Measurements from ENCODE around the gene DNAJC18.
"Not testable (repeated sequence)": the region's sequence is repeated elsewhere in the genome, so short reads cannot be mapped to it uniquely, and the experiment has no call there.

Gene DNAJC18

GRCh38 chr5:139402561-139403158, 36.7 kb downstream of the DNAJC18 start:
- DNase-seq = peak; percentile 38 to 49

DNA sequence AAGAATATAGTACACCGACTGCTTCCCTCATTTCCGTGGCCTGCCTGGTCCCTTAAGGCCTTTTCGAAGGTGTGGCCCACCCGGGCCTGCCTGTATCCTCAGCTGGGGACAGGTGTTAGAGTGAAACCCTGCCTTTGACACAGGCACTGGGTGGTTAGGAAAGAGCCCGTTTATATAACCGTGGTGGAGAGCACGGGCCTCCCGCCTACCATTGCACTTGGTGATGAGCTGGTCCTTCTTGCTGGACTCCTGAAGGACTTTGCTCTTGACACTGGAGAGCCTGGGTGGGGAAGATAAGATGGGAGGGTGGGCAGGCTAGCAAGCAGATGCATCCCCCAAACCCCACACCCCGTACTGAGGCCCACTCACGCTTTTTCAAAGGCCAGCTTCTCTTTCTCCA, 37.8 kb downstream of the DNAJC18 start:
- no peak for DNase-seq

GRCh38 chr5:139399501-139400121, 39.7 kb downstream of the DNAJC18 start:
- no peak for DNase-seq

DNA sequence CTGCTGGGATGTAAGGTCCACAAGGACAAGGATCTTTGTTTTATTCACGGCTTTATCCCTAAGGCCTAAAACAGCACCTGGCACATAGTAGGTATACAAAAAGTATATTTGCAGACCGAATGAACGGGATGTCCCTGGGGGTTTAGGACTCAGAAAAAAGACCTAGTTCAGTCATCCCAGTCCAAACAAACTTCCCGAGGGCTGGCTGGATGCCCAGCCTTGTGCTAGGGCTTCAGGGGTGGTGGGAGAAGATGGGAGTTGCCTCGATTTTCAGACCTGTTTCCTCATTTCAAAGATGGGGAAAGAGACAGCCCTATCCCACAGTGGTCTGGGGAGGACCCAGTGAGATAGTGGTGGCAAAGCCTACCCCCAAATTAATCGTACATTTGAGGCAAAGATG, 41.4 kb downstream of the DNAJC18 start:
- DNase-seq = no peak

DNA sequence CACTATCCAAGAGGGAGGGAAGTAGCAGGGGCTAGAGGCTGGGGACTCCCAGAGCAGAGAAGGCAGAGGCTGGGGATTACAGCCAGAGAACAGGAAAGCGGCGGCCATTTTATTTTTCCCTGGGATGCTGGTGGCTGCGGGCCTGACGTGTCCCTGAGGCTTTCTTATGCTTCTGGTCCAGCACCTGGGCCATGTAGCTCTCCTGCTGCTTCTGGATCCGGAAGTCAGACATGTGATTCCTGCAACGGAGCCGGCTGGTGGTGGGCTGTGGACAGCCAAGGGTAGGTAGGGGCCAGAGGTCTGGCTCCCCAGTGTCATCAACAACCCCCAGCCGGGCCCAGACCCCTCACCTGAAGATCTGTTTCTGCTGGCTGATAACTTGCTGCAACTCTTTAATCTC, 42.6 kb downstream of the DNAJC18 start:
- no peak for DNase-seq

GRCh38 chr5:139395844-139396640, 43.3 kb downstream of the DNAJC18 start:
- DNase-seq = no peak

DNA sequence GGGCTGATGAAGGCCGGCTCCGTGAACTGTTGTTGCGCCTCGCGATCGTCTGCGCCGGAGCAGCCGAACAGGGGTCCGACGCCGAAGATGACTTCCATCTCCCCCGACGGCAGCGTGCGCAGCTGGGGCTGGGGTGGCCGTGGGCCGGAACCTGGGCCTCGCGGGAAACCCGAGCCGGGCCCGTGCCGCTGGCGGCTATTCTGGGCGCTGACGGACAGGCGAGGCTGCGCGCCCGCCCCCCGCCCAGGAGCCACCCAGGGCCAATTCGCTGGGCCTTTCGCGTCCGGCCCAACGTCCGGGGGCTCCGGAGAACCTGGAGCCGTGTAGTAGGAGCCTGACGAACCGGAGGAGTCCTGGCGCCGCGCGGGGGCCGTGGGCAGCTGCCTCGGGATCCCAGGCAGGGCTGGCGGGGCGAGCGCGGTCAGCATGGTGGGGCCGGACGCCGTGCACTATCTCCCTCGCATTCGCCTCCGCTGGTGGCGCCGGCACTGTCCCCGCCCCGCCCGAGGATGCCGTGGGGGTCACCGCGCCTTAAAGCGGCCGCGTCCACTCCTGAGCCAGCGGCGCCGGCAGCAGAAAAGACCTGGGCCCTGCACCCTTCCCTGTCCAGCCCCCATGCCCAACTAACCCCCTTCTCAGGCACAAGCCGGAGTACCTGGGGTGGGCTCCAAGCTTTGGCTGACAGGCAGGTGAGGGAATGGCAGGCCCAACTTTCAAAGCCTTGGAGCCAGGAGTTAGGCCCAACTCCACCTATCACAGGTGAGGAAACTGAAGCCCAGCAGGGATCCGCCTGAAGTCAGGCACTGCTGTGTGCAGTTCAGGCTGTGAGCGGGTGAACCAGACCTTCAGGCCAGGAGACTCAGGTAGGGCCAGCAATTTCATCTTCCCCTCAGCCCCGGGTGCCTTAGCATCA, 44.4 kb downstream of the DNAJC18 start, which contains the start of gene PROB1:
PROB1 (minus strand) TSS at position 451 of the 913 bp plus-strand sequence; CDS start at position 428, 23 bp downstream.
- no peak for DNase-seq

- peak; percentile 63 to 69 for DNase-seq
Measured at GRCh38 chr5:139394123-139394653, 45.1 kb downstream of the DNAJC18 start.

GRCh38 chr5:139393497-139394122, 45.7 kb downstream of the DNAJC18 start:
- no peak for DNase-seq

DNA sequence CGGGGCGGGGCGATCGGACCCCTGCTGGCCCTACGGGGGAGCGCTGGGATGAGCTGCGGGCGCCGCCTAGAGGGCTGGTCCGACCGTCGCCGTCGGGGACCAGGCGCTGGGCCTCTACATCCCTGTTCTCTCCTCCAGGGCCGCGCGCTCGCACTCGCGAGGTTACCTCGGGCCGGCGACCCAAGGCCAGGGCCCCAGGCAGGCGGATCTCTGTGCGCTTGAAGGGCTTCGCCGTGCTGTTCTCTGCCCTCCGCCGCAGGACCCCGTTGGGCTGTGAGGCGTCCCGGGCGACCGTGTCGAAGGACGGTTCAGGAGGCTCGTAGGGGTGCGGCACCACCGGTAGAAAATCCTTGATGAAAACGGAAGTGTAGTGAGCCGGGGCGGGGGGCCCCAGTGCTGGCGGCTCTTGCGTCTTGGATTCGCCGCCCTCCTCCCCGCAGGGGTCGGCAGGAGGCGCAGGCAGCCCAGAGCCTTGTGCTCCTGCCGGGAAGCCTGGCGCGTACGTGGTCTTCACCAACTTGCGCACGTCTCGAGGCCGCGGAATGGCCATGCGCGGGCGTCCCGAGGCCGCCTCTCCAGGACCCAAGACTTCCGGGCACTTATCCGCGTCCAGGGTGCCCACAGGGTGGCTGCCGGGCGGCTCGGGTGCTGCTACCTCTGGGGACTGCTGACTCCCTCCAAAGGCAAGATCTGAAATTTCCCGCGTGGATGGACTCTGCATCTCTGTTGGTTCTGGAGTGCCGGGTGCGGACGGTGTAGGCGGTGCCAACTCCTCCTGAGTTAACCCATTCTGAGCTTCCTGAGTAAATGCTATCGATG, 46.4 kb downstream of the DNAJC18 start:
- DNase-seq = peak; percentile 90 to 91

GRCh38 chr5:139392324-139392677, 47.0 kb downstream of the DNAJC18 start:
- DNase-seq = no peak

DNA sequence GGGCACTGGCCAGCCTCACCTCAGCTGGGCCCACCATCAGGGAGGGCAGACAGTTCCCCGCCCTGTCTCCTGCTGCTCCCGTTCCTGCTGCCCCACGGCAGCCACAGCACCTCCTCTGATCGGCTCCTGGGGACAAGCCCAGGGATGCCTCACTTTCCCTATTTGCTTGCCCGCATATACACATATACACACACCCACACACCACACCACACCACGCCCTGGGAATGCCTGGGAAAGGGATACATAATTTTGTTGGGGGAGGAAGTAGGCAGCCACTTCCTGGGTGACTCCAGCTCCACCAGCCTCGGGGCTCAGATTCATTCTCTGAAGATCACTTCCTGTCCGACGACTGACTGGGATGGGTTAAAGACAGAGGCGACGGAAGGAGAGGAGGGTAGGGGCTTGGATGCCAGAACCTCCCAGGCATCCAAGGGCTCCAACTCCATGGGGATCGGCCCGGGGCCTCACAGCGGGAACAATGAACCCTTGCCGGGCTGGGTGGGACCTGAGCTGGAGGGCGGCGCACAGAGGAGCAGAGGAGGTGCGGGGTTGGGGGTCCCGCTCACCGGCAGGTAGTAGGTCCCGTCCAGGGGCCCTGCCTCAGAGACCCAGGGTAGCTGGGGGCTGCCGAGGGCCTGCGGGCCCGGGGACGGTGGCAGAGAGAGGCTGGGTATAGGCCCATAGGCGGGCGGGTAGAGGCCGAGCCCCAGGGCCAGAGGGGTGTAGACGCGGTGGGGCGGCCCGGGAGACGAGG, 47.6 kb downstream of the DNAJC18 start:
- peak; percentile 40 to 55 for DNase-seq

GRCh38 chr5:139390639-139391569, 48.4 kb downstream of the DNAJC18 start:
- no peak for DNase-seq

DNA sequence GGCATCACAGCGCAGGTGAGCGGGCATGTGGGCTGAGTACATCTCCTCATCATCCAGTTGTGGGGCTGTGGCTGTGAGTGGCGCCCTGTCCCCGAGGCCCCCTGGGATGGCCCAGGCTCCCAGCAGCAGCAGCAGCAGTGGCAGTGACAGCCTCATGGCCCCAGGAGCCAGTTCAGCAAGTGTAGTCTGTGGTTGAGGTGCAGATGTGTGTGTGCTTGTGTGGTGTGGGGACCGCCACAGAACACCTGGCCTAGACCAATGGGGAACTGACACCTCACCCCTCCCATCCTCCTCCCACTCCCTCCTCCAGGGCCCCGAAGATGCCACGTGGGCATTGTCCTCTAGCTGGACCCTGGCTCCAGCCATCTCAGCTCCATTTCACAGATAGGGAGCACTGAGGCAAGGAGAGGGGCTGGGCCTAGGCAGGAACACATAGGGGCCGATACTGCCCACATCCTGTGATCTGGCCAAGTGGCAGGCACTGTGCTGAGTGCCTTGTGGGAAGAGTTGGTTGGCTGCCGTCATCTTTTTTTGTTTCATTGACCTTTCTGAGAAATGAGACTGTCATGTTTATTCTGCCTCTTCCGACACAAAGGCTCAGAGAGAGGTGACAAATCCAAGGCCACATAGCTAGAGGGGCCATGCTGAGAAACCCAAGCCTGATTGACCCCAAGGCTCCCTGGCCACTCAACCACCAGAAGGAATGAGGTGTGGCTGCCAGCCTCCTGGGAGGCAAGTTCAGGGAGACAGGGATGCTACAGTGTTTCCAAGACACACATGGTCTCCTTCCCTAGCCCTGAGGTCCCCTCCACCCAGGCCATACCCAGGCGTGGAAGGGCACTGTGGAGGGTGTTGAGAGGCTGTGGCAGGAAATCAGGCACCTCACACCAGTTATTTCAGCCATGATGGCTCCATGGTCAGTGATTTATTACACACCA, 49.4 kb downstream of the DNAJC18 start, which contains the start of gene MZB1:
MZB1 (minus strand) TSS at position 213 of the 938 bp plus-strand sequence; CDS start at position 156, 57 bp downstream.
- peak; percentile 66 to 68 for DNase-seq

DNA sequence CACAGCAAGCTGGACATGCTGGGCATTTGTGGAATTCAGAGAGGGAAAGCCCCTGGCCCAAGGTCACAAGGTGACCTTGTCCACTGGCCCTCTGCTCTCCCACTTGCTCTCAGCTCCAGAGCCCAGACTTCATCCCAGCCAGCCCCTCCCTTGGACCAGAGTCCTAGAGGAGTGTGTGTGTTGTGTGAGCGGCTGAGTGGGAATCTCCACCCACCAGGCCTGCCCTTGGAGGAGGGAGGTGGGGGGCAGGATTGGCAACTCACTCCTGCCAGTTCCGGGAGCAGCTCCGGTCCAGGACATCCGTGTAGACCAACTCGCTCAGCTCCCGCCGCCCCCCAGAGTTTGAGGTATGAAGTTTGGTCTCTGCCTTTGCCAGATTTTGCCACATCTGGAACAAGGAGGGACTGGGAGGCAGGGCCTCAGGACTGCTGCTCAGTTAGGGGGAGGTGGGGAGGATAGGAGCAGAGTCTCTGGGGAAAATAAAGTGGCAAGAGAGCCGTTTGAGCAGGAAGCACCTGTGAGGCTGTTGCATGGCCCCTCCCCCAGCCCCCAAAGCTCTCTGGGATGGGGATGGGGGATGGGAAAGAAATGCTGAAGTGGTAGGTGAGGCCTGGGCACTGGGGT, 51.0 kb downstream of the DNAJC18 start:
- no peak for DNase-seq

GRCh38 chr5:139387611-139388197, 51.6 kb downstream of the DNAJC18 start:
- DNase-seq = no peak

DNA sequence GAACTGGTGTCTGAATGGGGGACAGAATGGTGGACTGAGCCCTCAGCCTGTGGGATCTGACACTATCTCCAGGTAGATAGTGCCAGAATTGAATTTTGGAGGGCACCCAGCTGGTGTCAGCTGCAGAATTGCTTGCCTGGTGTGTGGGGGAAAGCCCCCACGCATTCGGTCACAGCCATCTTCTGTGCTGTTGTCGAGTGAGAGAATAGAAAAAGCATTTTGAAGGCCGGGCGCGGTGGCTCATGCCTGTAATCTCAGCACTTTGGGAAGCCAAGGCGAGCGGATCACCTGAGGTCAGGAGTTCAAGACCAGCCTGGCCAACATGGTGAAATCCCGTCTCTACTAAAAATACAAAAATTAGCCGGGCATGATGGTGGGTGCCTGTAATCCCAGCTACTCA, 52.4 kb downstream of the DNAJC18 start:
- DNase-seq = not testable (repeated sequence)
